Liver (tissue), 3 donors: ENCODE measurements around the gene VAC14.

Experiments used
- FOXA2 ChIP-seq: IDR thresholded peaks from 2 replicates; pipeline ENCODE4 v1.6.1; 2016; ENCODE audit warnings: antibody characterized with exemption
- RAD21 ChIP-seq, 2 donors: IDR thresholded peaks; 2 replicates each; pipeline ENCODE4 v1.6.1; 2016; ENCODE audit warnings: antibody characterized with exemption in 2 of 2, mild to moderate bottlenecking in 2 of 2
- RXRA ChIP-seq, 2 donors: IDR thresholded peaks; 2 replicates each; pipeline ENCODE4 v1.6.1; 2017 to 2018; ENCODE audit warnings: antibody characterized with exemption in 2 of 2, mild to moderate bottlenecking in 1 of 2
- YY1 ChIP-seq: IDR thresholded peaks from 2 replicates; pipeline ENCODE4 v1.6.1; 2016; ENCODE audit warnings: antibody characterized with exemption, mild to moderate bottlenecking
- TF ChIP-seq, protein P1 (sequence below): fragments of 150-350 bp; IDR thresholded peaks from 2 replicates; pipeline ENCODE4 v1.5.1; 2017; ENCODE audit warnings: improper control_type of control experiment, low read depth, low read length; ENCODE audit not compliant: missing input control
- TF ChIP-seq, protein P2 (sequence below): IDR thresholded peaks from 2 replicates; pipeline ENCODE4 v1.6.1; 2016; ENCODE audit warnings: antibody characterized with exemption
- TF ChIP-seq, protein P3 (sequence below): IDR thresholded peaks from 2 replicates; pipeline ENCODE4 v1.6.1; 2016; ENCODE audit warnings: antibody characterized with exemption, mild to moderate bottlenecking
- donor health status: healthy.
- donor health status: healthy.

DNA sequence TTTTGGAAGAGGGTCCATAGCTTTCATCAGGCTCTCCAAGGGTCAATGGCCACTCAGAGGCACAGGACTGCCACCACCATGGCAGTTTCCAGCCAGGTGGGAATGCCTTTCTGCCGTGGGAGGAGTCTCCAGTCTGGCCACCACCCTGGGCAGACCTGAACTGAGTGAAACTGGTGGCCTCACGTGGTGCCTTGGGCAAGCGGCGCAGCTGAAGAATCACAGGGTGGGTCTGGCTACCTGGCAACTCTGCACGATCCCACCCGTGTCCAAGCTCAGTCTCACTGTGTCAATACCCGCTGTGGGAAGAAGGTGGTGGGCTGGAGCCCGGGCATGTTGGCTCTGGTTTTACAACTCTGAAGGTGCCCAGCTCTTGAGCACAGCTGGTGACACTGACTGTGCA lies 31.8 kb downstream of the VAC14 start:
- TF ChIP-seq RXRA (IDR thresholded peaks at IDR 0.05) (no peak), FOXA2 (no peak), YY1 (no peak), RAD21 (IDR thresholded peaks at IDR 0.05) (no peak)
- TF ChIP-seq, protein P1, sequence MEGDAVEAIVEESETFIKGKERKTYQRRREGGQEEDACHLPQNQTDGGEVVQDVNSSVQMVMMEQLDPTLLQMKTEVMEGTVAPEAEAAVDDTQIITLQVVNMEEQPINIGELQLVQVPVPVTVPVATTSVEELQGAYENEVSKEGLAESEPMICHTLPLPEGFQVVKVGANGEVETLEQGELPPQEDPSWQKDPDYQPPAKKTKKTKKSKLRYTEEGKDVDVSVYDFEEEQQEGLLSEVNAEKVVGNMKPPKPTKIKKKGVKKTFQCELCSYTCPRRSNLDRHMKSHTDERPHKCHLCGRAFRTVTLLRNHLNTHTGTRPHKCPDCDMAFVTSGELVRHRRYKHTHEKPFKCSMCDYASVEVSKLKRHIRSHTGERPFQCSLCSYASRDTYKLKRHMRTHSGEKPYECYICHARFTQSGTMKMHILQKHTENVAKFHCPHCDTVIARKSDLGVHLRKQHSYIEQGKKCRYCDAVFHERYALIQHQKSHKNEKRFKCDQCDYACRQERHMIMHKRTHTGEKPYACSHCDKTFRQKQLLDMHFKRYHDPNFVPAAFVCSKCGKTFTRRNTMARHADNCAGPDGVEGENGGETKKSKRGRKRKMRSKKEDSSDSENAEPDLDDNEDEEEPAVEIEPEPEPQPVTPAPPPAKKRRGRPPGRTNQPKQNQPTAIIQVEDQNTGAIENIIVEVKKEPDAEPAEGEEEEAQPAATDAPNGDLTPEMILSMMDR = no peak
- TF ChIP-seq, protein P2, sequence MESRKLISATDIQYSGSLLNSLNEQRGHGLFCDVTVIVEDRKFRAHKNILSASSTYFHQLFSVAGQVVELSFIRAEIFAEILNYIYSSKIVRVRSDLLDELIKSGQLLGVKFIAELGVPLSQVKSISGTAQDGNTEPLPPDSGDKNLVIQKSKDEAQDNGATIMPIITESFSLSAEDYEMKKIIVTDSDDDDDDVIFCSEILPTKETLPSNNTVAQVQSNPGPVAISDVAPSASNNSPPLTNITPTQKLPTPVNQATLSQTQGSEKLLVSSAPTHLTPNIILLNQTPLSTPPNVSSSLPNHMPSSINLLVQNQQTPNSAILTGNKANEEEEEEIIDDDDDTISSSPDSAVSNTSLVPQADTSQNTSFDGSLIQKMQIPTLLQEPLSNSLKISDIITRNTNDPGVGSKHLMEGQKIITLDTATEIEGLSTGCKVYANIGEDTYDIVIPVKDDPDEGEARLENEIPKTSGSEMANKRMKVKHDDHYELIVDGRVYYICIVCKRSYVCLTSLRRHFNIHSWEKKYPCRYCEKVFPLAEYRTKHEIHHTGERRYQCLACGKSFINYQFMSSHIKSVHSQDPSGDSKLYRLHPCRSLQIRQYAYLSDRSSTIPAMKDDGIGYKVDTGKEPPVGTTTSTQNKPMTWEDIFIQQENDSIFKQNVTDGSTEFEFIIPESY = no peak
- TF ChIP-seq, protein P3, sequence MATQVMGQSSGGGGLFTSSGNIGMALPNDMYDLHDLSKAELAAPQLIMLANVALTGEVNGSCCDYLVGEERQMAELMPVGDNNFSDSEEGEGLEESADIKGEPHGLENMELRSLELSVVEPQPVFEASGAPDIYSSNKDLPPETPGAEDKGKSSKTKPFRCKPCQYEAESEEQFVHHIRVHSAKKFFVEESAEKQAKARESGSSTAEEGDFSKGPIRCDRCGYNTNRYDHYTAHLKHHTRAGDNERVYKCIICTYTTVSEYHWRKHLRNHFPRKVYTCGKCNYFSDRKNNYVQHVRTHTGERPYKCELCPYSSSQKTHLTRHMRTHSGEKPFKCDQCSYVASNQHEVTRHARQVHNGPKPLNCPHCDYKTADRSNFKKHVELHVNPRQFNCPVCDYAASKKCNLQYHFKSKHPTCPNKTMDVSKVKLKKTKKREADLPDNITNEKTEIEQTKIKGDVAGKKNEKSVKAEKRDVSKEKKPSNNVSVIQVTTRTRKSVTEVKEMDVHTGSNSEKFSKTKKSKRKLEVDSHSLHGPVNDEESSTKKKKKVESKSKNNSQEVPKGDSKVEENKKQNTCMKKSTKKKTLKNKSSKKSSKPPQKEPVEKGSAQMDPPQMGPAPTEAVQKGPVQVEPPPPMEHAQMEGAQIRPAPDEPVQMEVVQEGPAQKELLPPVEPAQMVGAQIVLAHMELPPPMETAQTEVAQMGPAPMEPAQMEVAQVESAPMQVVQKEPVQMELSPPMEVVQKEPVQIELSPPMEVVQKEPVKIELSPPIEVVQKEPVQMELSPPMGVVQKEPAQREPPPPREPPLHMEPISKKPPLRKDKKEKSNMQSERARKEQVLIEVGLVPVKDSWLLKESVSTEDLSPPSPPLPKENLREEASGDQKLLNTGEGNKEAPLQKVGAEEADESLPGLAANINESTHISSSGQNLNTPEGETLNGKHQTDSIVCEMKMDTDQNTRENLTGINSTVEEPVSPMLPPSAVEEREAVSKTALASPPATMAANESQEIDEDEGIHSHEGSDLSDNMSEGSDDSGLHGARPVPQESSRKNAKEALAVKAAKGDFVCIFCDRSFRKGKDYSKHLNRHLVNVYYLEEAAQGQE = no peak
